HL-60 (cell line): ENCODE results near the gene AKAP6.

ENCODE experiments used
- DNase-seq, 2 experiments: peaks; one replicate each; pipeline ENCODE4 v3.0.0-alpha.2; 2010 to 2020; ENCODE audit warnings: low read depth in 1 of 2, low spot score in 1 of 2
- H3K27ac ChIP-seq: fragments of 250-450 bp; sonication (Bioruptor Pico); replicated peaks from 2 replicates; pipeline ENCODE4 v1.5.1; 2020; ENCODE audit warnings: mild to moderate bottlenecking, moderate library complexity
- H3K27me3 ChIP-seq: fragments of 250-450 bp; sonication (Bioruptor Pico); 2 replicates; pipeline ENCODE4 v1.5.1; 2021; ENCODE audit warnings: mild to moderate bottlenecking, moderate library complexity; ENCODE audit not compliant: insufficient read depth, poor library complexity, severe bottlenecking
- H3K4me3 ChIP-seq: replicated peaks from 2 replicates; pipeline ENCODE4 v1.5.1; 2011; ENCODE audit warnings: mild to moderate bottlenecking, control low read depth, low read length; ENCODE audit not compliant: insufficient read depth
- GABPA ChIP-seq: IDR thresholded peaks from 2 replicates; pipeline ENCODE4 v1.6.1; 2012; ENCODE audit warnings: low read depth
- POLR2AphosphoS5 ChIP-seq: IDR thresholded peaks from 2 replicates; pipeline ENCODE4 v1.6.1; 2012; ENCODE audit warnings: low read depth
- REST ChIP-seq: IDR thresholded peaks from 2 replicates; pipeline ENCODE4 v1.6.1; 2012; ENCODE audit warnings: low read depth; ENCODE audit not compliant: insufficient replicate concordance
- SPI1 ChIP-seq: IDR thresholded peaks from 2 replicates; pipeline ENCODE4 v1.6.1; 2012; ENCODE audit warnings: low read depth, mild to moderate bottlenecking, borderline replicate concordance
- TF ChIP-seq, protein P1 (sequence below): IDR thresholded peaks from one replicate; pipeline ENCODE4 v1.5.1; 2011; ENCODE audit warnings: low read length, control low read depth, inconsistent platforms; ENCODE audit not compliant: insufficient read depth

AKAP6 gene

DNA sequence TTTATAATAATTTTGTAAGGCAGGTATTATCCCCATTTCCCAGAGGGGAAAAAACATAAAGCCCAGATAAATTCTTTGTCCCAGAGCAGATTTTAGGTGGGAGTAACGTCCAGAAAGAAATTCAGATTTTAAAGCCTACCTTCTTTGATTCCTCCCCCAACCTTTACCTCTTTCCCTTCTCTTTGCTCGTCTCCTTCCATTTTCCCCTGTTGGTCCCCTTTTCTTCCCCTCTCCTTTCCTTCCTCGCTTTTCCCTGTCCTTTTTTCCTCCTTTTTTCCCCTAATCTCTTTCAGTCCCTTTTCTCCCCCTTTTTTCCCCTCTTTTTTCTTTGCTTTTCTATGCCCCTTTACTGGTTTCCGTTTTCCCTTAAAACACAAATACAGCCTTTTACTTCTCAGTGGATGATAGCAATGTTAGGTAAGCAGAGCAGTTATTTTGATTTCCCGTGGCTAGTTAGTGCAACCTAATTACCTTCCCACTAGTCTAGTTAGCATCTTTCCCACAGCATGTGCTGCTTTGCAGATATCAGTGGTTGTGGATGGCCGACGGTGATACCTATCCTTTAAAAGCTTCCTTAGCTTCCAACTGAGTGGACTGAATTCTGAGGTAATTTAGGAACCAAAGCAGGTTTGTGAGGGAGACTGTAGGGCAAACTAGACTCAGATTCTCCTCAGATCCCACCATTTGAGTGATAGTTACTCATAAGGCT is 10.9 kb upstream of the AKAP6 start:
- TF ChIP-seq REST, result no peak
- TF ChIP-seq SPI1, result no peak
- TF ChIP-seq GABPA, result no peak
- TF ChIP-seq POLR2AphosphoS5, result no peak
- TF ChIP-seq, protein P1, sequence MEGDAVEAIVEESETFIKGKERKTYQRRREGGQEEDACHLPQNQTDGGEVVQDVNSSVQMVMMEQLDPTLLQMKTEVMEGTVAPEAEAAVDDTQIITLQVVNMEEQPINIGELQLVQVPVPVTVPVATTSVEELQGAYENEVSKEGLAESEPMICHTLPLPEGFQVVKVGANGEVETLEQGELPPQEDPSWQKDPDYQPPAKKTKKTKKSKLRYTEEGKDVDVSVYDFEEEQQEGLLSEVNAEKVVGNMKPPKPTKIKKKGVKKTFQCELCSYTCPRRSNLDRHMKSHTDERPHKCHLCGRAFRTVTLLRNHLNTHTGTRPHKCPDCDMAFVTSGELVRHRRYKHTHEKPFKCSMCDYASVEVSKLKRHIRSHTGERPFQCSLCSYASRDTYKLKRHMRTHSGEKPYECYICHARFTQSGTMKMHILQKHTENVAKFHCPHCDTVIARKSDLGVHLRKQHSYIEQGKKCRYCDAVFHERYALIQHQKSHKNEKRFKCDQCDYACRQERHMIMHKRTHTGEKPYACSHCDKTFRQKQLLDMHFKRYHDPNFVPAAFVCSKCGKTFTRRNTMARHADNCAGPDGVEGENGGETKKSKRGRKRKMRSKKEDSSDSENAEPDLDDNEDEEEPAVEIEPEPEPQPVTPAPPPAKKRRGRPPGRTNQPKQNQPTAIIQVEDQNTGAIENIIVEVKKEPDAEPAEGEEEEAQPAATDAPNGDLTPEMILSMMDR, result no peak
- Histone ChIP-seq H3K4me3 (no peak overlapping the region), H3K27ac (no peak overlapping the region), H3K27me3 (no peaks in the 10 kb centered on the region)
- DNase-seq, result no peak

GRCh38 chr14:32319368-32320049 is 9.6 kb upstream of the AKAP6 start:
- Histone ChIP-seq H3K4me3 (no peak overlapping the region), H3K27me3 (no peaks in the 10 kb centered on the region), H3K27ac (no peak overlapping the region)
- DNase-seq, result no peak
- TF ChIP-seq SPI1 (no peak), REST (no peak), GABPA (no peak), POLR2AphosphoS5 (no peak)
- TF ChIP-seq, protein P1, result no peak

DNA sequence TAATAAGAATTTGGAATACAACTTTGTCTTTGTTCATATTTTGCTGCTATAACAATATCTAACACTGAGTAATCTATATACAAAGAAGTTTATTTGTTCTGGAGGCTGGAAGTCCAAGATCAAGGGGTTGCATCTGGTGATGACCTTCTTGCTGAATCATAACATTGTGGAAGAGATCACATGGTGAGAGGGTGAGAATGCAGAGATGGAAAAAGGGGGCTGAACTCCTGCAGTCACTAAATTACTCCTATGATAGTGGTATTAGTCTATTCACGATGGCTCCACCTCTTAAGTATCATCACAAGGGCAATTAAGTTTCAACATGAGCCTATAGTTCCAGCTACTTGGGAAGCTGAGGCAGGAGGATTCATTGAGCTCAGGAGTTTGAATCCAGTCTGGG is 4.5 kb upstream of the AKAP6 start:
- DNase-seq, result no peak
- H3K27ac ChIP-seq, result no peak overlapping the region
- TF ChIP-seq REST, result no peak
- TF ChIP-seq, protein P1, result no peak
- no peak for TF ChIP-seq SPI1
- no peak for TF ChIP-seq GABPA
- TF ChIP-seq POLR2AphosphoS5, result no peak
- no peaks in the 10 kb centered on the region for H3K27me3 ChIP-seq
- no peak overlapping the region for H3K4me3 ChIP-seq
